HG03432 (cell line): ENCODE measurements around the gene KDM2A.
"Not testable (repeated sequence)": the region's sequence is repeated elsewhere in the genome, so short reads cannot be mapped to it uniquely, and the experiment has no call there.

Experiments used
- ATAC-seq: cut with Tn5 transposase; IDR thresholded peaks from one replicate; pipeline ENCODE4 v1.9.1; 2021; ENCODE audit warnings: mild to moderate bottlenecking, moderate library complexity; ENCODE audit not compliant: unreplicated experiment

Gene KDM2A

GRCh38 chr11:67117672-67118180, 1.3 kb upstream of the KDM2A start:
- peak; percentile 12 for ATAC-seq

DNA sequence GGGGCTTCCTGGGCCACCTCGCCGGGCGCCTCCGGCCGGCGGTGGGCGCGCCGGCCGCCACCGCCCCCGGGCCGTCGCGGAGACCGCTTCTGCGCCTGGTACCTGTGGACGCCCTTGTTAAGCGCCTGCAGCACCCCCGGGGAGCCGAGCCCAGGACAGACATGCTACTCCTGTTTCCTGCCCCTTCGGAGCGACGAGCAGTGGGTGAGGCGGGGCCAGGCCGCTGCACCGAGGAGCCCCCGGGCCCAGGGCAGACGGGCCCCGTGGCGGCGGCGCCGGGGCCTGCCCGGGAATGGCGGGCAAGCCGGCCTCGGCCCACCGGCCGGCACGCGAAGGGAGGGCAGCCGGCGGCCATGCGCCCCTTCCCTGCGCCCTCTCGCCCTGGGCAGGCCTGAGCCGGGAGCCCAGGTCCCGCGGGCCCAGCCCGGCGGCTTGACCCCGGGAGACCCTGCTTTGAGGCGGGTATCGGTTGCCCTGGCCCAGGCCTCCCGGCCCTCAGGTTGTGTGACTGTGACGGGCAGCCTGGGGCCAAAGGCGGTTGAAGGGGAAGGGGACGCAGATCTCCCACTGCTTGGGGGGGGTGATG, 789 bp upstream of the KDM2A start:
- ATAC-seq = peak; percentile 23

GRCh38 chr11:67119585-67120391, 725 bp downstream of the KDM2A start:
- peak; percentile 19 for ATAC-seq

GRCh38 chr11:67120456-67120855, 1.4 kb downstream of the KDM2A start:
- ATAC-seq = no peak

GRCh38 chr11:67120881-67121710, 2.0 kb downstream of the KDM2A start:
- no peak for ATAC-seq

DNA sequence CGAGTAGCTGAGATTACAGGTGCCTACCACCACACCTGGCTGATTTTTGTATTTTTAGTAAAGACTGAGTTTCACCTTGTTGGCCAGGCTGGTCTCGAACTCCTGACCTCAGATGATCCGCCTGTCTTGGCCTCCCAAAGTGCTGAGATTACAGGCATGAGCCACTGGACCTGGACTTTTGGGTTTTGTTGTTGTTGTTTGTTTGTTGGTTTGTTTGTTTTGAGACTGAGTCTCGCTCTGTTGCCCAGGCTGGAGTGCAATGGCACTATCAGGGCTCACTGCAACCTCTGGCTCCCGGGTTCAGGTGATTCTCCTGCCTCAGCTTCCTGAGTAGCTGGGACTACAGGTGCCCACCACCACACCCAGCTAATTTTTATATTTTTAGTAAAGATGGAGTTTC, 4.7 kb downstream of the KDM2A start:
- ATAC-seq = not testable (repeated sequence)

- ATAC-seq = not testable (repeated sequence)
Measured at GRCh38 chr11:67126243-67126642, 7.2 kb downstream of the KDM2A start.

DNA sequence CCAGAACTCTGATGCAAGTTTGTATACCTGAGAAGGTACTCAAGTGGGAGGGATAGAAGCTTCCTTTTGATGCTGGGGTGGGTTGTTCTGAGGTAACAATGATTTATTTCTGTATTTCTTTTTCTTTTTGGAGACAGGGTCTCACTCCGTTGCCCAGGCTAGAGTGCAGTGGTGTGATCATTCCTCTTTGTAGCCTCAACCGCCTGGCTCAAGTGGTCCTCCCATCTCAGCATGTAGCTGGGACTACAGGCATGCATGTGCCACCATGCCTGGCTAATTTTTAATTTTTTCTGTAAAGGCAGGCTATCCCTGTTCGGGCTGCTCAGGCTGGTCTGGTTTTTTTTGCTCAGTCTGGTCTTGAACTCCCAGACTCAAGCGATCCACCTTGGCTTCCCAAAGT, 7.9 kb downstream of the KDM2A start:
- ATAC-seq = no peak

DNA sequence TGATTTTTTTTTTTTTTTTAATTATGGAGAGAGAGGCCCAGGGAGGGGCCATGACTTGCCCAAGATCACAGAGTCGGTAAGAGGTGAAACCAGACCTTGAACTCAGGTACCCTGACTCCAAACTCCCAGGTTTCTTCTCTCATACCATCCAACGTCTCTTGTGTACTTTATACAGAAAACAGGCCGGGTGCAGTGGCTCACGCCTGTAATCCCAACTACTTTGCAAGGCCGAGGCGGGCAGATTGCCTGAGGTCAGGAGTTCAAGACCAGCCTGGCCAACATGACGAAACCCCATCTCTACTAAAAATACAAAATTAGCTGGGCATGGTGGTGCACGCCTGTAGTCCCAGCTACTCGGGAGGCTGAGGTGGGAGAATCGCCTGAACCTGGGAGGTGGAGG, 11.8 kb downstream of the KDM2A start:
- not testable (repeated sequence) for ATAC-seq

DNA sequence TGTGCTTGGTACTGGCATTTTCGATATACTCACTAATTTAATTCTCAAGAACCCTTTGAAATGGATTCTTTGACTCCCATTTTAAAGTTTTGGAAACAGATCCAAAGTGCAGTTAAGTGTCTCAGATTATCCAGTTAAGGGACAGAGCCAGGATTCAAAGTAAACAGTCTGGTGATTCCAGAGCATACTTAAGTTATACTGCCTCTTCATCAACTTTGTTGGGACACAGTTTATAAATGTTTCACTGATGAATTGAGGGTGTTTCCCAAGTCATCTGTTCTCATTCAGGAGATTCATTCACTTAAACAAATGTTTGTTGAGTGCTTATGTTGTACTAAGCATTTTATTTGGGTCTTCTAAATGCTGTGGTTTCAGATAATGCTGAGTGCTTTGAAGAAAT, 17.1 kb downstream of the KDM2A start:
- no peak for ATAC-seq

DNA sequence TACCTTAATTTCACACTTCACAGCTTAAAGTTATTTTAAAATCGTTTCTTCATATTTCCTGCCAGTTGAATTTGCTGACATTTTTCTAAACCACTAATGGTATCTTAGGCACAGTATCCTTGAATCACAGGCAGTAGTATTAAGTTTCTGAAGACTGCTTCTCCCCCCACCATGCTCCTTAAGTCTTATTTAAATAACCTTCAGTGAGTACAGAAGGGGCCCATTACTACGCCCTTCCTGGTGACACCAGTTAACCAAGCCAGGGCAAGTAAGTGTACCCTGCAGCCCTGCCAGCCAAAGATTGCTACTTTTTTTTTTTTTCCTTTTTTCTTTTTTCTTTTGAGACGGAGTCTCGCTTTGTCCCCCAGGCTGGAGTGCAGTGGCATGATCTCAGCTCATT, 19.9 kb downstream of the KDM2A start:
- no peak for ATAC-seq

DNA sequence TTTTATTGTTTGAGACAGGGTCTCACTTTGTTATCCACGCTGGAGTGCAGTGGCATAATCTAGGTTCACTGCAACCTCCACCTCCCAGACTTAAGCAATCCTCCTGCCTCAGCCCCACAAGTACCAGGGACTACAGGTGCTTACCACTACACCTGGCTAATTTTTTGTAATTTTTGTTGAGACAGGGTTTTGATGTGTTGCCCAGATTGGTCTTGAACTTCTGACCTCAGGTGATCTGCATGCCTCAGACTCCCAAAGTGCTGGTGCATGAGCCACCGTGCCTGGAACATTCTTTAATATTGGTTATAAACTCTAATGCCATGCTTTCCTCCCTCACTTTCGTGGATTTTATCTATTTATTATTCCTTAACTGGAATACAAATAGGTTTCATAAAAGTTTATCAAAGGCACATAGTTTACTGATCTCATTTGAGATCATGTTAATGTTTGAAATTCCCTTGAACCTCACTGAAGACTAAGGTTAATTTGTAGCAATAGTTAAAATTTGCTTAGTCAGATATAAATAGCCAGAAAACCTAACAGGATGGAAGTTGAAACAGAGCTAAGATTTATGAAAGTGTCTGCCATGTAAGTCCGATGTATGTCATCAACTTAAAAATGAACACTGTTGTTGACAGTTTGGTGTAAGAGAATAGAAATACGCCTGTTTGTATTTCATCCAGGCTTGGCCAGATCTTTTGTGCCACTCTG, 27.6 kb downstream of the KDM2A start:
- no peak for ATAC-seq

DNA sequence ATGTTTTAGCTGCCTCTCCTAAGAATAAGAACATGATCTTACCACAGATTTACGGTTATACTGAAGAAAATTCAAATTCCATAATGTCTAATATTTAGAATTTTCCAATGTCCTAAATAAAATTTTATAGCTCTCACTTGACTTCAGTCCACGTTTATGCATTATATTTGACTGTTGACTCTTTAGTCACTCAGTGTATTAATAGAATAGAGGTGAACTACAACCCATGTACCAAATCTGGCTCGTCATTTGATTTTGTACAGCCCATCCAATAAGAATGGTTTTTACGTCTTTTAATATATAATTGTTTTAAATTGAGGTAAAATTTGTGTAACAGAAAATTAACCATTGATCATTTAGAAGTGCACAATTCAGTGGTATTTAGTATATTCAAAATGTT, 34.9 kb downstream of the KDM2A start:
- ATAC-seq = no peak

- no peak for ATAC-seq
Measured at GRCh38 chr11:67154726-67155125, 35.7 kb downstream of the KDM2A start.

DNA sequence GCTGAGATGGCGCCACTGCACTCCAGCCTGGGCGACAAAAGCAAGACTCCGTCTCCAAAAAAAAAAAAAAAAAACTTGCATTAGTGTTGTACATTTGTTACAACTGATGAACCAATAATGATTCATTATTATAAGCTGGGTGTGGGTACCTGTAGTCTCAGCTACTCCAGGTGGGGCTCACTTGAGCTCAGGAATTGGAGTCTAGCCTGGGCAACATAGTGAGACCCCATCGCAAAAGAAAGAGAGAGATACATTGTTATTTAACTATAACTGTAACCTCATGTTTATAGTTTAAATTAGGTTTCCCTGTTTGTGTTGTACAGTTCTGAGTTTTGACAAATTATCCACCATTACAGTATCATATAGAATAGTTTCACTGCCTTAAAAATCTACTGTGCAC, 38.6 kb downstream of the KDM2A start:
- no peak for ATAC-seq

- ATAC-seq = no peak
Measured at GRCh38 chr11:67158221-67158620, 39.2 kb downstream of the KDM2A start.

GRCh38 chr11:67160045-67160444, 41.0 kb downstream of the KDM2A start:
- no peak for ATAC-seq

DNA sequence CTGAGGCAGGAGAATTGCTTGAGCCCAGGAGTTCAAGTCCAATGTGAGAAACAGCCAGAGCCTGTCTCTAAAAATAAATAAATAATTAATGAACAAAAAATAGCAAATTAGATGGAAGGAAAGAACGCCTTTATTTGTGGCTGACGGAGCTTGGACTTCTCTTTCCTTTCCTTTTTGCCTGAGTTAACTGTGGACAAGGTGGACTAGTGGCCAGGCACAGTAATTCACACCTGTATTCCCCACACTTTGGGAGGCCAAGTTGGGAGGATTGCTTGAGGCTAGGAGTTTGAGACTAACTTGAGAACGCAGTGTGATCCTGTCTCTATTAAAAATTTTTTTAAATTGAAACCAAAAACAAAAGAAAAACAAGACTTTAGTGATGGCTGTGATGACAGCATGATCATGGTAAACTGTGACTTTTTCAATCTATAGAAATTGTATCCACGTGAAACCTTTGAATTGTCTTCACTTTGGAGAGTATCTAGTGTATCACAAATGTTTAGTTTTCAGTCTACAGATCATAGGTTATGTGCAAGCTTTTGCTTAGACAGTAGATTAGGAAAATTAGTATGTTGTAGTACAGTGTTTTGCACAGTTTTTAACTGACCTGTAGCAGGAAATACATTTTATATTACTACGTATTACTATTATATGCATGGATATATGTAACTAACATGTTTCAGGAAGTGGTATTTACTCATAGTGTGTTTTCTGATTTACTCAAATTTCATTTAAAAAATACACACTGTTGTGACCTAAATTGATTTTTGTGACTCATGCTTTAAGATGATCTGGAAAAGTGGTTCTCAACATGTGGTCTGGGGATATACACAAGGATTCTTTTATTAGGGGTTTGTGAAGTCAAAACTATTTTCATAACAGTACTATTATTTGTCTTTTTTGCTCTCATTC, 42.1 kb downstream of the KDM2A start:
- no peak for ATAC-seq

- ATAC-seq = no peak
Measured at GRCh38 chr11:67163006-67163405, 43.9 kb downstream of the KDM2A start.

GRCh38 chr11:67165623-67166022, 46.6 kb downstream of the KDM2A start:
- no peak for ATAC-seq
